ENCODE data around the gene ASCL2. TPM values are rescaled to one million over a fixed set of nuclear protein-coding genes. Genes with fewer than 3 reads are reported as not detected.

The ASCL2 gene
- total and polyA plus RNA-seq, 10 of the 15 experiments (the other 5 are each of a cell fraction or from before 2014, with no cell fraction given) = not detected

DNA sequence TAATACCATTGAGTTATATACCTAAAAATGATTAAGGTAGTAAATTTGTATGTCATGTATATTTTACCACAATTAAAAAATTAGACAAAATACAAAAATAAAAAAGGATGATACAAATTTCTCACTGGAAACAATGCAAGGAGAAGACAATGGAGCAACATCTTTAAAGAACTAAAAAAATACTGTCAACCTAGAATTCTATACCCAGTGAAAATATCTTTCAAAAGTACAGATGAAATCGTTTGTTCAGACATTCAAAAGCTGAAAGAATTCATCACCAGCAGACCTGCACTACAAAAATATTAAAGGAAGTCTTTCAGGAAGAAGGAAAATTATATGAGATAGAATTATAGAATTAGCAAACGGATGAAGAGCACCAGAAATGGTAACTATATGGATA is 9.8 kb upstream of the ASCL2 start:
- ChIA-PET RAD21 (ENCODE audit: unreplicated experiment) (no interaction called here), CTCF (interaction anchor here (0.7 kb wide), 1 partner anchor 70 kb away, joined by 3 read pairs; no protein-coding TSS in a partner anchor), SMC1A (ENCODE audit: uncharacterized antibody, unreplicated experiment) (no interaction called here), POLR2A (no interaction called here)
- no TSS peak for BruUV-seq (replicated peaks)
- in situ Hi-C loops (cut with MboI) (no loop called here), intact Hi-C loops (cut with micrococcal nuclease; ENCODE audit: unreplicated experiment) (no loop called here)
- 0% methylated on average over 2 of the region's 2 CpGs for WGBS (ENCODE audit: insufficient coverage, insufficient replicate concordance, low lambda C conversion rate, missing lambda C conversion rate)
- Histone ChIP-seq H3K9me3 (replicated peaks; ENCODE audit: control insufficient read depth, insufficient read depth, low read length) (no peaks in the 10 kb centered on the region; the same call in 2 of the 3 replicates), H3K9ac (ENCODE audit: control insufficient read depth, insufficient read depth, low read length) (no peak overlapping the region), H3K27me3 (replicated peaks in 1 of 2; ENCODE audit: control insufficient read depth in 2 of 2, insufficient read depth in 2 of 2, low read length in 1 of 2) (peaks cover 0 to 2% of the 10 kb centered on the region in 2 experiments; a peak in 2 of 4 replicates), H3K36me3 (ENCODE audit: control insufficient read depth in 2 of 2, insufficient read depth in 2 of 2, low read length in 1 of 2) (no peaks in the 10 kb centered on the region), H3K4me3 (no peak overlapping the region), H3K4me2 (ENCODE audit: control insufficient read depth, insufficient read depth) (no peak overlapping the region), H3K4me1 (ENCODE audit: control insufficient read depth, insufficient read depth, low read length) (no peaks in the 10 kb centered on the region), H3K27ac (ENCODE audit: control insufficient read depth, insufficient read depth) (no peak overlapping the region), H4K20me1 (ENCODE audit: control insufficient read depth, insufficient read depth) (no peaks in the 10 kb centered on the region), H3K79me2 (ENCODE audit: control insufficient read depth, insufficient read depth, low read length) (no peaks in the 10 kb centered on the region), H2AFZ (ENCODE audit: control insufficient read depth, low read depth, low read length) (no peak overlapping the region)
- no peak for DNase-seq (ENCODE audit: low read depth, low spot score)
- FAIRE-seq = no peak
- ATAC-seq = no peak
- TF ChIP-seq FOS (IDR thresholded peaks at IDR 0.05; ENCODE audit: borderline replicate concordance, extremely low read depth, insufficient read length) (no peak), CBX3 (IDR thresholded peaks at IDR 0.05; ENCODE audit: borderline replicate concordance, low read depth) (no peak), RELA (IDR thresholded peaks at IDR 0.05; ENCODE audit: borderline replicate concordance, partially characterized antibody) (no peak), YBX1 (IDR thresholded peaks at IDR 0.05) (no peak), GABPA (IDR thresholded peaks at IDR 0.05; ENCODE audit: low read depth) (no peak), BMI1 (IDR thresholded peaks at IDR 0.05; ENCODE audit: borderline replicate concordance) (no peak)

DNA sequence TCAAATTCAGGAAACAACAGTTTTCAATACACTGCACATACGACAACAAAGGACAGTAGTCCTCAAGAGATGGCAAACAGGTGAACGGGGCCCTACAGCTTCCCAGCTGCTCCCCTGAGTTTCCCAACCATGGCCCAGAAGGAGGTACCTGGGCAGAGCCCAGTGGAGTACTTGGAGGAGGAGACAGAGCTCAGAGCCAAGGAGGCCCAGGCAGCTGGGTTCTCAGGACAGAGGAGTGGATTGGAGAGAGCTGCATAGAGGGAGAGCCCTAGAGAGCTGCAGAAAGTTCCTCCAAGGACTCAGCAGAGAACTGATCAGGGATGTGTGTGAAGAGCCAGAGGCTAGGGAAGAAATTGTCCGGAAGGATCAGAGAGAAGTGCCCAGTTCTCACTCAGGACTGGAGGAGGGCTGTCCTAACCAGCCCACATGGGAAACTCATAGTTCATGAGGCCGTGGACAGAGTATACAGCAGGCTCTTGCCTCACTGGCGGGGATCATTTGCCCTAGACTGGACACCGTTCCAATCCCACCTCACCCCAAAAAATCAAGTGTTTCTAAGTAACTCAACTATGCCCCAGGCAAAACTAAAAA is 7.6 kb upstream of the ASCL2 start:
- FAIRE-seq (no peak), ATAC-seq (no peak), DNase-seq (ENCODE audit: low read depth, low spot score) (no peak)
- ChIA-PET SMC1A (ENCODE audit: uncharacterized antibody, unreplicated experiment) (no interaction called here), CTCF (no interaction called here), RAD21 (ENCODE audit: unreplicated experiment) (no interaction called here), POLR2A (no interaction called here)
- H3K4me2 ChIP-seq (ENCODE audit: control insufficient read depth, insufficient read depth) = no peak overlapping the region
- H3K27ac ChIP-seq (ENCODE audit: control insufficient read depth, insufficient read depth) = no peak overlapping the region
- H3K27me3 ChIP-seq (replicated peaks in 1 of 2; ENCODE audit: control insufficient read depth in 2 of 2, insufficient read depth in 2 of 2, low read length in 1 of 2) = peaks cover 0 to 2% of the 10 kb centered on the region in 2 experiments; a peak in 2 of 4 replicates
- no peak overlapping the region for H3K9ac ChIP-seq (ENCODE audit: control insufficient read depth, insufficient read depth, low read length)
- no peaks in the 10 kb centered on the region for H3K79me2 ChIP-seq (ENCODE audit: control insufficient read depth, insufficient read depth, low read length)
- no peaks in the 10 kb centered on the region for H3K36me3 ChIP-seq (ENCODE audit: control insufficient read depth in 2 of 2, insufficient read depth in 2 of 2, low read length in 1 of 2)
- intact Hi-C loops (cut with micrococcal nuclease; ENCODE audit: unreplicated experiment) (no loop called here), in situ Hi-C loops (cut with MboI) (no loop called here)
- no peak overlapping the region for H3K4me3 ChIP-seq
- WGBS (ENCODE audit: insufficient coverage, insufficient replicate concordance, low lambda C conversion rate, missing lambda C conversion rate) = 30% methylated on average over 6 of the region's 6 CpGs
- no peaks in the 10 kb centered on the region for H3K4me1 ChIP-seq (ENCODE audit: control insufficient read depth, insufficient read depth, low read length)
- no peak overlapping the region for H2AFZ ChIP-seq (ENCODE audit: control insufficient read depth, low read depth, low read length)
- H4K20me1 ChIP-seq (ENCODE audit: control insufficient read depth, insufficient read depth) = no peaks in the 10 kb centered on the region
- H3K9me3 ChIP-seq (replicated peaks; ENCODE audit: control insufficient read depth, insufficient read depth, low read length) = no peaks in the 10 kb centered on the region; the same call in 2 of the 3 replicates
- no TSS peak for BruUV-seq (replicated peaks)
- TF ChIP-seq CBFB (IDR thresholded peaks at IDR 0.05; ENCODE audit: low read depth) = no peak
- TF ChIP-seq, protein P1, sequence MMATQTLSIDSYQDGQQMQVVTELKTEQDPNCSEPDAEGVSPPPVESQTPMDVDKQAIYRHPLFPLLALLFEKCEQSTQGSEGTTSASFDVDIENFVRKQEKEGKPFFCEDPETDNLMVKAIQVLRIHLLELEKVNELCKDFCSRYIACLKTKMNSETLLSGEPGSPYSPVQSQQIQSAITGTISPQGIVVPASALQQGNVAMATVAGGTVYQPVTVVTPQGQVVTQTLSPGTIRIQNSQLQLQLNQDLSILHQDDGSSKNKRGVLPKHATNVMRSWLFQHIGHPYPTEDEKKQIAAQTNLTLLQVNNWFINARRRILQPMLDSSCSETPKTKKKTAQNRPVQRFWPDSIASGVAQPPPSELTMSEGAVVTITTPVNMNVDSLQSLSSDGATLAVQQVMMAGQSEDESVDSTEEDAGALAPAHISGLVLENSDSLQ (IDR thresholded peaks at IDR 0.05) = no peak
- no peak for TF ChIP-seq ZNF384 (IDR thresholded peaks at IDR 0.05; ENCODE audit: borderline replicate concordance, low read depth, low read length)
- TF ChIP-seq, protein P2, sequence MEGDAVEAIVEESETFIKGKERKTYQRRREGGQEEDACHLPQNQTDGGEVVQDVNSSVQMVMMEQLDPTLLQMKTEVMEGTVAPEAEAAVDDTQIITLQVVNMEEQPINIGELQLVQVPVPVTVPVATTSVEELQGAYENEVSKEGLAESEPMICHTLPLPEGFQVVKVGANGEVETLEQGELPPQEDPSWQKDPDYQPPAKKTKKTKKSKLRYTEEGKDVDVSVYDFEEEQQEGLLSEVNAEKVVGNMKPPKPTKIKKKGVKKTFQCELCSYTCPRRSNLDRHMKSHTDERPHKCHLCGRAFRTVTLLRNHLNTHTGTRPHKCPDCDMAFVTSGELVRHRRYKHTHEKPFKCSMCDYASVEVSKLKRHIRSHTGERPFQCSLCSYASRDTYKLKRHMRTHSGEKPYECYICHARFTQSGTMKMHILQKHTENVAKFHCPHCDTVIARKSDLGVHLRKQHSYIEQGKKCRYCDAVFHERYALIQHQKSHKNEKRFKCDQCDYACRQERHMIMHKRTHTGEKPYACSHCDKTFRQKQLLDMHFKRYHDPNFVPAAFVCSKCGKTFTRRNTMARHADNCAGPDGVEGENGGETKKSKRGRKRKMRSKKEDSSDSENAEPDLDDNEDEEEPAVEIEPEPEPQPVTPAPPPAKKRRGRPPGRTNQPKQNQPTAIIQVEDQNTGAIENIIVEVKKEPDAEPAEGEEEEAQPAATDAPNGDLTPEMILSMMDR (IDR thresholded peaks at IDR 0.05 in 2 of 3, conservative IDR thresholded peaks at IDR 0.05 in 1 of 3; ENCODE audit: control insufficient read depth in 2 of 3, extremely low read depth in 1 of 3, insufficient read depth in 1 of 3, low read depth in 3 of 3, low read length in 3 of 3) = no peak
